Measurements from ENCODE around the gene ZNF496. TPM values are rescaled to one million over a fixed set of nuclear protein-coding genes. Genes with fewer than 3 reads are reported as not detected.

The ZNF496 gene
- total RNA-seq, 4 donors from 2014 or later = 23.7 to 34.3 (median 33.3) TPM

- peaks cover 25 to 97% (median 74%) of the 10 kb centered on the region in 4 donors for H3K36me3 ChIP-seq
- no peak for TF ChIP-seq POLR2AphosphoS5 (IDR thresholded peaks at IDR 0.05)
- no peak for TF ChIP-seq EP300 (IDR thresholded peaks at IDR 0.05)
- TF ChIP-seq CTCF (IDR thresholded peaks at IDR 0.05) = no peak
- no peak for TF ChIP-seq POLR2A (IDR thresholded peaks at IDR 0.05; ENCODE audit: low read depth)
- no peak overlapping the region for H3K4me3 ChIP-seq
- intact Hi-C loops (cut with DNase I) = no loop called here
- H3K27ac ChIP-seq (replicated peaks in 1 of 4) = no peak overlapping the region
- no peaks in the 10 kb centered on the region for H3K27me3 ChIP-seq
- no peaks in the 10 kb centered on the region for H3K4me1 ChIP-seq
- WGBS = 79% methylated on average over 3 of the region's 3 CpGs
- no peaks in the 10 kb centered on the region for H3K9me3 ChIP-seq
- DNase-seq (ENCODE audit: extremely low spot score) = no peak
Measured at GRCh38 chr1:247317702-247318101, 14.0 kb downstream of the ZNF496 start.

- H3K36me3 ChIP-seq = peaks cover 15 to 88% (median 64%) of the 10 kb centered on the region in 4 donors
- TF ChIP-seq POLR2AphosphoS5 (IDR thresholded peaks at IDR 0.05) (no peak), CTCF (IDR thresholded peaks at IDR 0.05) (no peak), POLR2A (IDR thresholded peaks at IDR 0.05; ENCODE audit: low read depth) (no peak), EP300 (IDR thresholded peaks at IDR 0.05) (no peak)
- WGBS = 84% methylated on average over 5 of the region's 5 CpGs
Measured at GRCh38 chr1:247316590-247317197, 15.0 kb downstream of the ZNF496 start.

GRCh38 chr1:247304031-247304430 is 27.6 kb downstream of the ZNF496 start:
- Histone ChIP-seq H3K36me3 (peaks cover 45 to 100% (median 90%) of the 10 kb centered on the region in 4 donors), H3K27me3 (no peaks in the 10 kb centered on the region), H3K27ac (replicated peaks in 1 of 4) (no peak overlapping the region), H3K9me3 (no peaks in the 10 kb centered on the region), H3K4me3 (no peak overlapping the region), H3K4me1 (no peaks in the 10 kb centered on the region)
- no peak for TF ChIP-seq POLR2A (IDR thresholded peaks at IDR 0.05; ENCODE audit: low read depth)
- no peak for TF ChIP-seq POLR2AphosphoS5 (IDR thresholded peaks at IDR 0.05)
- no peak for TF ChIP-seq EP300 (IDR thresholded peaks at IDR 0.05)
- no peak for TF ChIP-seq CTCF (IDR thresholded peaks at IDR 0.05)
- intact Hi-C loops (cut with DNase I) = no loop called here
- no peak for DNase-seq (ENCODE audit: extremely low spot score)
- 96% methylated on average over 2 of the region's 2 CpGs for WGBS

More at GRCh38 chr1:247316590-247317197, 15.0 kb downstream of the ZNF496 start:
- DNase-seq (ENCODE audit: extremely low spot score) = no peak
- H3K9me3 ChIP-seq = no peaks in the 10 kb centered on the region
- no peaks in the 10 kb centered on the region for H3K4me1 ChIP-seq
- H3K4me3 ChIP-seq = no peak overlapping the region
- H3K27ac ChIP-seq (replicated peaks in 1 of 4) = no peak overlapping the region
- no peaks in the 10 kb centered on the region for H3K27me3 ChIP-seq
- intact Hi-C loops (cut with DNase I) = no loop called here

GRCh38 chr1:247303216-247303615 is 28.5 kb downstream of the ZNF496 start:
- no peak for TF ChIP-seq POLR2AphosphoS5 (IDR thresholded peaks at IDR 0.05)
- no peak for TF ChIP-seq POLR2A (IDR thresholded peaks at IDR 0.05; ENCODE audit: low read depth)
- TF ChIP-seq EP300 (IDR thresholded peaks at IDR 0.05) = no peak
- TF ChIP-seq CTCF (IDR thresholded peaks at IDR 0.05) = no peak
- H3K4me1 ChIP-seq = no peaks in the 10 kb centered on the region
- peaks cover 36 to 97% (median 85%) of the 10 kb centered on the region in 4 donors for H3K36me3 ChIP-seq
- intact Hi-C loops (cut with DNase I) = no loop called here
- no peaks in the 10 kb centered on the region for H3K27me3 ChIP-seq
- H3K27ac ChIP-seq (replicated peaks in 1 of 4) = no peak overlapping the region
- no peak overlapping the region for H3K4me3 ChIP-seq
- no peak for DNase-seq (ENCODE audit: extremely low spot score)
- 59% methylated on average over 5 of the region's 5 CpGs for WGBS
- H3K9me3 ChIP-seq = no peaks in the 10 kb centered on the region

- Histone ChIP-seq H3K9me3 (no peaks in the 10 kb centered on the region), H3K27ac (replicated peaks in 1 of 4) (no peak overlapping the region), H3K27me3 (peaks cover 0 to under 1% (median 0%) of the 10 kb centered on the region in 4 donors), H3K36me3 (peaks cover 28 to 77% (median 65%) of the 10 kb centered on the region in 4 donors), H3K4me1 (no peaks in the 10 kb centered on the region), H3K4me3 (no peak overlapping the region)
- TF ChIP-seq EP300 (IDR thresholded peaks at IDR 0.05) = no peak
- no peak for TF ChIP-seq CTCF (IDR thresholded peaks at IDR 0.05)
- TF ChIP-seq POLR2A (IDR thresholded peaks at IDR 0.05; ENCODE audit: low read depth) = no peak
- no peak for DNase-seq (ENCODE audit: extremely low spot score)
- 100% methylated on average over 10 of the region's 17 CpGs for WGBS
- intact Hi-C loops (cut with DNase I) = no loop called here
Measured at GRCh38 chr1:247301176-247301540, 30.5 kb downstream of the ZNF496 start.

Data from esophagus muscularis mucosa (tissue), 4 donors.